Stomach (tissue), 9 donors: Measurements from ENCODE around the gene FZD7. TPM values are rescaled to one million over a fixed set of nuclear protein-coding genes. Genes with fewer than 3 reads are reported as not detected.

Experiments used
- DNase-seq, 2 donors: peaks; one replicate each; pipeline versions ENCODE4 v3.0.0 to v3.0.0-alpha.2; 2013 to 2019
- H3K27ac ChIP-seq, 5 donors: fragments of 200-600 bp in 4 of 5; sonication (generic) in 4 of 5; one replicate each; pipeline ENCODE4 v1.5.1; 2013 to 2019; ENCODE audit warnings: mild to moderate bottlenecking in 1 of 5, moderate library complexity in 1 of 5
- H3K27me3 ChIP-seq, 3 donors: fragments of 200-600 bp; sonication (generic); one replicate each; pipeline ENCODE4 v1.5.1; 2017 to 2019; ENCODE audit warnings: mixed run types in 1 of 3
- H3K36me3 ChIP-seq, 4 donors: fragments of 200-600 bp; sonication (generic); 1 replicate in 3 of 4; 2 replicates in 1 of 4; pipeline ENCODE4 v1.5.1; 2016 to 2019
- H3K4me1 ChIP-seq, 4 donors: fragments of 200-600 bp; sonication (generic); one replicate each; pipeline ENCODE4 v1.5.1; 2016 to 2019
- H3K4me3 ChIP-seq, 4 donors: fragments of 200-600 bp; sonication (generic) in 3 of 4; one replicate each; pipeline ENCODE4 v1.5.1; 2016 to 2019; ENCODE audit warnings: mild to moderate bottlenecking in 1 of 4
- H3K9me3 ChIP-seq, 4 donors: fragments of 200-600 bp; sonication (generic); one replicate each; pipeline ENCODE4 v1.5.1; 2016 to 2019
- CTCF ChIP-seq, 7 experiments: fragments of 450-650 bp in 4 of 7; fragments of 200-600 bp in 3 of 7; sonication (generic) in 3 of 7; IDR thresholded peaks; one replicate each; pipeline ENCODE4 v1.5.1; 2016 to 2019; ENCODE audit warnings: antibody characterized with exemption in 7 of 7, control low read depth in 2 of 7, mild to moderate bottlenecking in 1 of 7
- EP300 ChIP-seq: sonication (generic); formaldehyde crosslinking; IDR thresholded peaks from one replicate; pipeline ENCODE4 v1.6.1; 2017; ENCODE audit warnings: antibody characterized with exemption
- POLR2A ChIP-seq, 4 donors: fragments of 450-650 bp; IDR thresholded peaks; one replicate each; pipeline ENCODE4 v1.6.1; 2016; ENCODE audit warnings: antibody characterized with exemption in 4 of 4, control low read depth in 2 of 4, mild to moderate bottlenecking in 1 of 4, moderate library complexity in 1 of 4
- POLR2AphosphoS5 ChIP-seq, 3 donors: sonication (generic); formaldehyde crosslinking; IDR thresholded peaks; one replicate each; pipeline ENCODE4 v1.6.1; 2016; ENCODE audit warnings: antibody characterized with exemption in 3 of 3
- WGBS, 5 donors: extraction: QIAGEN DNeasy Blood & Tissue Kit in 3 of 5; methylation state at CpG; one replicate each; pipeline versions ENCODE4 v1.1.5 to v1.1.7; 2013 to 2018; 5-methylcytosine and 5-hydroxymethylcytosine counted together
- intact Hi-C: fragments of 100-400 bp; cut with DNase I; formaldehyde crosslinking; loops from one replicate; pipeline ENCODE4 v1.15.1; 2023; ENCODE audit warnings: low total_unique reads
- polyA plus RNA-seq, 3 donors: library from polyadenylated mRNA; stranded (reverse); fragments of 200-250 nt; gene quantifications; one replicate each; pipeline ENCODE4 v1.2.3, GENCODE V29; 2013
- total RNA-seq, 5 donors: library from RNA; depleted of rRNA; stranded (reverse); fragments of >200 nt; gene quantifications; one replicate each; pipeline versions ENCODE4 v1.1.0 to v1.2.3, GENCODE V29; 2014 to 2016
- donor health status: healthy with polysubstance abuse.
- donor health status: Bipolar disorder and iron deficiency.
- donor health status: healthy.

Gene FZD7
- total and polyA plus RNA-seq, 8 donors, result 1.7 to 20.9 (median 4.9) TPM

DNA sequence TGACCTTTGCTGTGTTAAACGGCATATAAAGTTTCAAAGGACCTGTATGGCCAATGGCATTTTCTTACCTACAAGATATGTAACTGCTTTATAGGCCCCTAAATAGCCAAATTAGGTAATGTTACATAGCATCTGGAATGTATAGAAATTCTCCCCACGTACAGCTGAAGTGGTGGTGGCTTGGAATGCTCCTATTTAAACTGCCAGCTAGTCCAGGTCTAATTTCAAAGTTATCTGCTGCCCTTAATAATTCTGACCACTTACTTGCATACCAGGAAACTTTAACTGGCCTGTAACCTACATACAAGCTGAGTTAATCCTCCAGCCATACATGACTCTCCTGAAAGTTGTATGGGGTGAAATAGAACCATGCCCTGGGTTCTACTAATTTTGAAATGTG lies 40.7 kb downstream of the FZD7 start:
- Histone ChIP-seq H3K9me3 (no peaks in the 10 kb centered on the region), H3K4me3 (no peak overlapping the region), H3K27me3 (no peaks in the 10 kb centered on the region), H3K27ac (no peak overlapping the region), H3K36me3 (no peaks in the 10 kb centered on the region), H3K4me1 (no peaks in the 10 kb centered on the region)
- DNase-seq, result no peak
- 81 to 93% (median 83%) methylated on average over 2 of the region's 2 CpGs for WGBS, 5 donors
- TF ChIP-seq EP300 (no peak), CTCF (IDR thresholded peaks at IDR 0.05) (no peak), POLR2AphosphoS5 (IDR thresholded peaks at IDR 0.05) (no peak), POLR2A (IDR thresholded peaks at IDR 0.05) (no peak)
- intact Hi-C loops, result no loop called here

DNA sequence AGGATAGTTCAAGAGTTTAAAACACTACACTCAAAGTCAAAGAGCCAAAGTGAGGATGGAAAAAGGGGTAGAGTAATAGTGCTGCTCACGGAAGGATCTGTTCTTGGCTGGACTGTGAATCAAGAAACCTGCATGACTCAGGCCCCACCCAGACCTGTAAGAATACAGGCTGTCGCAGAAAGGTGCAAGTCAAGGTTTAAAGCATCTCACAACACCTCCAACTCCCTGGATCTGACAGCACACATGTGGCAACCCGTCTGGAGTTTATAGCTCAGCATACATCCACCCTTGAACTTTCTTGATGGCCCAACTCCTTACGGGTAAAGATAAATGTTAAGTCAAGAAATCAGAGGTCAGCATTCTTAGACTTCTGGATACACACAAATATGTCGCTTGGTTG lies 45.7 kb downstream of the FZD7 start:
- no peak for TF ChIP-seq POLR2AphosphoS5 (IDR thresholded peaks at IDR 0.05)
- no peak for TF ChIP-seq CTCF (IDR thresholded peaks at IDR 0.05)
- no peak for TF ChIP-seq POLR2A (IDR thresholded peaks at IDR 0.05)
- no peak for TF ChIP-seq EP300
- no peaks in the 10 kb centered on the region for H3K9me3 ChIP-seq
- no peaks in the 10 kb centered on the region for H3K27me3 ChIP-seq
- no peak for DNase-seq
- 73 to 80% (median 75%) methylated on average over 5 of the region's 5 CpGs for WGBS, 5 donors
- H3K27ac ChIP-seq, result no peak overlapping the region
- no peak overlapping the region for H3K4me3 ChIP-seq
- H3K4me1 ChIP-seq, result peaks cover 0 to 4% (median 0%) of the 10 kb centered on the region in 4 donors
- intact Hi-C loops, result no loop called here
- no peaks in the 10 kb centered on the region for H3K36me3 ChIP-seq

GRCh38 chr2:202084265-202084664 lies 50.6 kb downstream of the FZD7 start:
- H3K27ac ChIP-seq, result no peak overlapping the region
- H3K4me3 ChIP-seq, result no peak overlapping the region
- intact Hi-C loops, result no loop called here
- TF ChIP-seq CTCF (IDR thresholded peaks at IDR 0.05) (no peak), POLR2AphosphoS5 (IDR thresholded peaks at IDR 0.05) (no peak), POLR2A (IDR thresholded peaks at IDR 0.05) (no peak), EP300 (no peak)
- DNase-seq, result no peak
- peaks cover 0 to 6% (median 0%) of the 10 kb centered on the region in 4 donors for H3K4me1 ChIP-seq
- H3K27me3 ChIP-seq, result no peaks in the 10 kb centered on the region
- H3K9me3 ChIP-seq, result no peaks in the 10 kb centered on the region
- H3K36me3 ChIP-seq, result no peaks in the 10 kb centered on the region
- WGBS, 5 donors, result 54 to 73% (median 55%) methylated on average over 6 of the region's 6 CpGs

Other genes with a start within 250 kb of the FZD7 start
- 10 to 100 TPM in 1 of 5 donors, 1 to 10 TPM in 2, not detected in 2; 1.3 to 24.1 (median 3.6) TPM for gene CDK15, start 227.3 kb upstream of the FZD7 start, total RNA-seq
- gene CDK15, start 227.3 kb upstream of the FZD7 start, polyA plus RNA-seq, result 1 to 10 TPM in 2 of 3 donors, under 1 TPM in 1; 0.08 to 6.0 (median 2.9) TPM
- gene KIAA2012, start 39.4 kb downstream of the FZD7 start, total RNA-seq, result under 1 TPM in 1 of 5 donors, not detected in 4; 0.18 TPM
- under 1 TPM in 1 of 3 donors, not detected in 2; 0.03 TPM for gene KIAA2012, start 39.4 kb downstream of the FZD7 start, polyA plus RNA-seq
- 100 to 1,000 TPM in 1 of 5 donors, 10 to 100 TPM in 4; 17.8 to 118 (median 41.4) TPM for gene SUMO1, start 204.7 kb downstream of the FZD7 start, total RNA-seq
- 100 to 1,000 TPM in 2 of 3 donors, 10 to 100 TPM in 1; 80.3 to 105 (median 101) TPM for gene SUMO1, start 204.7 kb downstream of the FZD7 start, polyA plus RNA-seq
- 100 to 1,000 TPM in 2 of 5 donors, 10 to 100 TPM in 3; 57.6 to 126 (median 78.0) TPM for gene NOP58, start 231.9 kb downstream of the FZD7 start, total RNA-seq
- gene NOP58, start 231.9 kb downstream of the FZD7 start, polyA plus RNA-seq, result 100 to 1,000 TPM in 1 of 3 donors, 10 to 100 TPM in 2; 38.0 to 116 (median 69.7) TPM